DOHH2 (cell line): ENCODE data around the gene WIPF2.
"Not testable (repeated sequence)": the region's sequence is repeated elsewhere in the genome, so short reads cannot be mapped to it uniquely, and the experiment has no call there.

ENCODE experiments used
- EZH2phosphoT487 ChIP-seq: fragments of 200-600 bp; sonication (generic); IDR thresholded peaks from 2 replicates; pipeline ENCODE4 v1.6.1; 2017; ENCODE audit warnings: borderline replicate concordance, mild to moderate bottlenecking, antibody characterized with exemption, low read length, moderate library complexity, mixed read lengths
- TF ChIP-seq, protein P1 (sequence below): fragments of 200-600 bp; sonication (generic); IDR thresholded peaks from one replicate; pipeline ENCODE4 v1.5.1; 2014; ENCODE audit warnings: antibody characterized with exemption, mild to moderate bottlenecking, low read depth, low read length; ENCODE audit not compliant: poor library complexity, severe bottlenecking

DNA sequence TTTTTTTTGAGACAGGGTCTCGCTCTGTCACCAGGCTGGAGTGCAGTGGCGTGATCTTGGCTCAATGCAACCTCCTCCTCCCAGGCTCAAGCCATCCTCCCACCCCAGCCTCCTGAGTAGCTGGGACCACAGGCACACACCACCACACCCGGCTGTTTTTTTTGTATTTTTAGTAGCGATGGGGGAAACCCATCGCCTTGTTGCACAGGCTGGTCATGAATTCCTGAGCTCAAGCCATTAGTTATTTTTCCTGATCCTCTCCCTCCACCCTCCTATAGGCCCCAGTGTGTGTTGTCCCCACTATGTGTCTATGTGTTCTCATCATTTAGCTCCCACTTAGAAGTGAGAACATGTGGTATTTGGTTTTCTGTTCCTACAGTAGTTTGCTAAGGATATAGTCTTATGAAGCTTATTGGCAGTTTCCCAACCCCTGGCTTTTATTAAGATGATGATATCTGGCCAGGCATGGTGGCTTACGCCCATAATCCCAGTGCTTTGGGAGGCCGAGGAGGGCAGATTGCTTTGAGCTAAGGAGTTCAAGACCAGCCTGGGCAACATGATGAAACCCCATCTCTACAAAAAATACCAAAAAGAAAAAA lies 80.2 kb downstream of the WIPF2 start:
- TF ChIP-seq, protein P1, sequence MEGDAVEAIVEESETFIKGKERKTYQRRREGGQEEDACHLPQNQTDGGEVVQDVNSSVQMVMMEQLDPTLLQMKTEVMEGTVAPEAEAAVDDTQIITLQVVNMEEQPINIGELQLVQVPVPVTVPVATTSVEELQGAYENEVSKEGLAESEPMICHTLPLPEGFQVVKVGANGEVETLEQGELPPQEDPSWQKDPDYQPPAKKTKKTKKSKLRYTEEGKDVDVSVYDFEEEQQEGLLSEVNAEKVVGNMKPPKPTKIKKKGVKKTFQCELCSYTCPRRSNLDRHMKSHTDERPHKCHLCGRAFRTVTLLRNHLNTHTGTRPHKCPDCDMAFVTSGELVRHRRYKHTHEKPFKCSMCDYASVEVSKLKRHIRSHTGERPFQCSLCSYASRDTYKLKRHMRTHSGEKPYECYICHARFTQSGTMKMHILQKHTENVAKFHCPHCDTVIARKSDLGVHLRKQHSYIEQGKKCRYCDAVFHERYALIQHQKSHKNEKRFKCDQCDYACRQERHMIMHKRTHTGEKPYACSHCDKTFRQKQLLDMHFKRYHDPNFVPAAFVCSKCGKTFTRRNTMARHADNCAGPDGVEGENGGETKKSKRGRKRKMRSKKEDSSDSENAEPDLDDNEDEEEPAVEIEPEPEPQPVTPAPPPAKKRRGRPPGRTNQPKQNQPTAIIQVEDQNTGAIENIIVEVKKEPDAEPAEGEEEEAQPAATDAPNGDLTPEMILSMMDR = not testable (repeated sequence)
- TF ChIP-seq EZH2phosphoT487 = not testable (repeated sequence)
